A172 (cell line): Measurements from ENCODE around the gene PCNX2. TPM values are rescaled to one million over a fixed set of nuclear protein-coding genes. Genes with fewer than 3 reads are reported as not detected.
A peak's percentile ranks its signal among the peaks of the same experiment; 100 is the strongest.

Source experiments
- DNase-seq: peaks from one replicate; pipeline ENCODE4 v3.0.0-alpha.2; 2015; ENCODE audit warnings: low spot score
- total RNA-seq: library from RNA; depleted of rRNA; stranded (reverse); fragments of >200 nt; shearing (Covaris generic); gene quantifications from 2 replicates; pipeline ENCODE4 v1.2.3, GENCODE V29; 2014

PCNX2 gene
- total RNA-seq, 1 experiment from 2014 or later, result 10.5 TPM

- DNase-seq, result no peak
Measured at GRCh38 chr1:233257786-233258185, 37.7 kb downstream of the PCNX2 start.

GRCh38 chr1:233256789-233257188 is 38.7 kb downstream of the PCNX2 start:
- DNase-seq, result no peak

GRCh38 chr1:233256191-233256590 is 39.3 kb downstream of the PCNX2 start:
- no peak for DNase-seq

- no peak for DNase-seq
Measured at GRCh38 chr1:233255145-233255544, 40.4 kb downstream of the PCNX2 start.

- DNase-seq, result no peak
Measured at GRCh38 chr1:233253832-233254331, 41.6 kb downstream of the PCNX2 start.

GRCh38 chr1:233253231-233253831 is 42.2 kb downstream of the PCNX2 start:
- no peak for DNase-seq

GRCh38 chr1:233252441-233252840 is 43.1 kb downstream of the PCNX2 start:
- DNase-seq, result no peak

- DNase-seq, result no peak
Measured at GRCh38 chr1:233251201-233251720, 44.3 kb downstream of the PCNX2 start.

- no peak for DNase-seq
Measured at GRCh38 chr1:233248014-233248413, 47.5 kb downstream of the PCNX2 start.

GRCh38 chr1:233246965-233247364 is 48.6 kb downstream of the PCNX2 start:
- no peak for DNase-seq

GRCh38 chr1:233245191-233245765 is 50.2 kb downstream of the PCNX2 start:
- peak; percentile 28 for DNase-seq

GRCh38 chr1:233244183-233244582 is 51.3 kb downstream of the PCNX2 start:
- DNase-seq, result no peak

GRCh38 chr1:233242827-233243483 is 52.6 kb downstream of the PCNX2 start:
- no peak for DNase-seq

GRCh38 chr1:233241759-233242158 is 53.8 kb downstream of the PCNX2 start:
- no peak for DNase-seq

- DNase-seq, result peak; percentile 21
Measured at GRCh38 chr1:233240829-233241682, 54.5 kb downstream of the PCNX2 start.

- DNase-seq, result no peak
Measured at GRCh38 chr1:233240371-233240770, 55.2 kb downstream of the PCNX2 start.

GRCh38 chr1:233238884-233239431 is 56.6 kb downstream of the PCNX2 start:
- DNase-seq, result no peak

- DNase-seq, result no peak
Measured at GRCh38 chr1:233237647-233238046, 57.9 kb downstream of the PCNX2 start.

- DNase-seq, result no peak
Measured at GRCh38 chr1:233233508-233234040, 62.0 kb downstream of the PCNX2 start.

GRCh38 chr1:233230011-233230410 is 65.5 kb downstream of the PCNX2 start:
- no peak for DNase-seq

GRCh38 chr1:233229288-233229687 is 66.2 kb downstream of the PCNX2 start:
- no peak for DNase-seq
